Measurements from ENCODE around the gene ABCD1. TPM values are rescaled to one million over a fixed set of nuclear protein-coding genes. Genes with fewer than 3 reads are reported as not detected.
A peak's percentile ranks its signal among the peaks of the same experiment; 100 is the strongest.

The ABCD1 gene
- total RNA-seq, 4 donors from 2014 or later: 19.9 to 54.6 (median 34.5) TPM

- TF ChIP-seq CTCF (IDR thresholded peaks at IDR 0.05 in 4 of 5, conservative IDR thresholded peaks at IDR 0.05 in 1 of 5) (no peak), POLR2A (IDR thresholded peaks at IDR 0.05) (no peak)
- H3K27ac ChIP-seq: no peak overlapping the region
- H3K4me3 ChIP-seq: no peak overlapping the region
- DNase-seq (no peak), ATAC-seq (no peak)
- no peaks in the 10 kb centered on the region for H3K9me3 ChIP-seq
- no peaks in the 10 kb centered on the region for H3K4me1 ChIP-seq
- in situ Hi-C loops (cut with MboI; ENCODE audit: low sequenced_read_pairs in 4 of 4) (no loop called here), intact Hi-C loops (cut with DNase I; ENCODE audit: low total_unique reads) (no loop called here)
- no peaks in the 10 kb centered on the region for H3K27me3 ChIP-seq
- H3K36me3 ChIP-seq: no peaks in the 10 kb centered on the region
Observed at GRCh38 chrX:153769865-153770600, 45.4 kb downstream of the ABCD1 start.

- H3K36me3 ChIP-seq: no peaks in the 10 kb centered on the region
- ATAC-seq (no peak), DNase-seq (no peak)
- intact Hi-C loops (cut with DNase I; ENCODE audit: low total_unique reads) (no loop called here), in situ Hi-C loops (cut with MboI; ENCODE audit: low sequenced_read_pairs in 4 of 4) (no loop called here)
- no peak overlapping the region for H3K4me3 ChIP-seq
- H3K27me3 ChIP-seq: no peaks in the 10 kb centered on the region
- no peak overlapping the region for H3K27ac ChIP-seq
- H3K4me1 ChIP-seq: no peaks in the 10 kb centered on the region
- no peaks in the 10 kb centered on the region for H3K9me3 ChIP-seq
- no peak for TF ChIP-seq POLR2A (IDR thresholded peaks at IDR 0.05)
- TF ChIP-seq CTCF (IDR thresholded peaks at IDR 0.05 in 4 of 5, conservative IDR thresholded peaks at IDR 0.05 in 1 of 5): no peak
Observed at GRCh38 chrX:153770601-153771414, 46.2 kb downstream of the ABCD1 start.

- no peak overlapping the region for H3K4me3 ChIP-seq
- no peaks in the 10 kb centered on the region for H3K27me3 ChIP-seq
- no peaks in the 10 kb centered on the region for H3K36me3 ChIP-seq
- intact Hi-C loops (cut with DNase I; ENCODE audit: low total_unique reads): no loop called here
- H3K9me3 ChIP-seq: no peaks in the 10 kb centered on the region
- no peak for TF ChIP-seq POLR2A (IDR thresholded peaks at IDR 0.05)
- no peak for TF ChIP-seq CTCF (IDR thresholded peaks at IDR 0.05 in 4 of 5, conservative IDR thresholded peaks at IDR 0.05 in 1 of 5)
- no peaks in the 10 kb centered on the region for H3K4me1 ChIP-seq
- no peak overlapping the region for H3K27ac ChIP-seq
- in situ Hi-C loops (cut with MboI; ENCODE audit: low sequenced_read_pairs in 4 of 4): no loop called here
- no peak for ATAC-seq
- peak in 1 of 2 donors; percentile 1 for DNase-seq
Observed at GRCh38 chrX:153771415-153772315, 47.0 kb downstream of the ABCD1 start.

GRCh38 chrX:153772316-153773217 is 47.9 kb downstream of the ABCD1 start:
- H3K9me3 ChIP-seq: no peaks in the 10 kb centered on the region
- intact Hi-C loops (cut with DNase I; ENCODE audit: low total_unique reads) (no loop called here), in situ Hi-C loops (cut with MboI; ENCODE audit: low sequenced_read_pairs in 4 of 4) (no loop called here)
- DNase-seq: peak in 1 of 2 donors; percentile 2
- H3K36me3 ChIP-seq: no peaks in the 10 kb centered on the region
- H3K4me1 ChIP-seq: no peaks in the 10 kb centered on the region
- no peaks in the 10 kb centered on the region for H3K27me3 ChIP-seq
- TF ChIP-seq CTCF (IDR thresholded peaks at IDR 0.05 in 4 of 5, conservative IDR thresholded peaks at IDR 0.05 in 1 of 5) (no peak), POLR2A (IDR thresholded peaks at IDR 0.05) (no peak)
- no peak overlapping the region for H3K27ac ChIP-seq
- ATAC-seq: no peak
- H3K4me3 ChIP-seq: no peak overlapping the region
